BLaER1 treated with 17β-estradiol and CSF1 and Interleukin-3, amounts not matched to agents 10 nM and 100 nM (cell line): ENCODE results near the gene CHTF18.
"Not testable (repeated sequence)": the region's sequence is repeated elsewhere in the genome, so short reads cannot be mapped to it uniquely, and the experiment has no call there.

Experiments
- H3K27ac ChIP-seq, 11 experiments: shearing (Covaris generic); formaldehyde crosslinking; 2 replicates each; pipeline ENCODE4 v1.8.1; 2022
- H3K27me3 ChIP-seq, 11 experiments: shearing (Covaris generic); formaldehyde crosslinking; 2 replicates each; pipeline ENCODE4 v1.8.1; 2022
- H3K36me3 ChIP-seq, 11 experiments: shearing (Covaris generic); formaldehyde crosslinking; 2 replicates each; pipeline ENCODE4 v1.8.1; 2022
- H3K4me1 ChIP-seq, 10 experiments: shearing (Covaris generic); formaldehyde crosslinking; 2 replicates each; pipeline ENCODE4 v1.8.1; 2022
- H3K4me2 ChIP-seq, 11 experiments: shearing (Covaris generic); formaldehyde crosslinking; 2 replicates each; pipeline ENCODE4 v1.8.1; 2022
- H3K4me3 ChIP-seq, 10 experiments: shearing (Covaris generic); formaldehyde crosslinking; 2 replicates each; pipeline ENCODE4 v1.8.1; 2022
- H3K9ac ChIP-seq, 11 experiments: shearing (Covaris generic); formaldehyde crosslinking; 2 replicates each; pipeline ENCODE4 v1.8.1; 2022
- H3K9me3 ChIP-seq, 11 experiments: shearing (Covaris generic); formaldehyde crosslinking; replicated peaks in 1 of 11; 2 replicates each; pipeline ENCODE4 v1.8.1; 2022
- H4K20me1 ChIP-seq, 11 experiments: shearing (Covaris generic); formaldehyde crosslinking; 2 replicates each; pipeline ENCODE4 v1.8.1; 2022
- Cebpa-rat ChIP-seq, 11 experiments: shearing (Covaris generic); IDR thresholded peaks; 2 replicates each; pipeline ENCODE4 v1.8.1; 2022

CHTF18 gene

GRCh38 chr16:769934-770333 lies 18.5 kb upstream of the CHTF18 start:
- no peak for TF ChIP-seq Cebpa-rat (IDR thresholded peaks at IDR 0.05)
- H3K4me2 ChIP-seq, result no peak overlapping the region
- H3K4me3 ChIP-seq, result no peak overlapping the region
- no peaks in the 10 kb centered on the region for H3K9me3 ChIP-seq
- H3K27me3 ChIP-seq, result no peaks in the 10 kb centered on the region
- H3K36me3 ChIP-seq, result no peaks in the 10 kb centered on the region
- no peak overlapping the region for H3K9ac ChIP-seq
- no peak overlapping the region for H3K27ac ChIP-seq
- no peaks in the 10 kb centered on the region for H3K4me1 ChIP-seq
- H4K20me1 ChIP-seq, result no peaks in the 10 kb centered on the region; a peak in 2 of 22 replicates

- Histone ChIP-seq H3K27ac (no peak overlapping the region), H3K9me3 (no peaks in the 10 kb centered on the region), H3K27me3 (no peaks in the 10 kb centered on the region), H3K4me3 (no peak overlapping the region), H3K9ac (no peak overlapping the region), H3K36me3 (no peaks in the 10 kb centered on the region), H3K4me2 (no peak overlapping the region), H3K4me1 (peaks cover 0 to 2% (median 0%) of the 10 kb centered on the region in 10 experiments; a peak in 2 of 20 replicates), H4K20me1 (no peaks in the 10 kb centered on the region; a peak in 2 of 22 replicates)
- no peak for TF ChIP-seq Cebpa-rat (IDR thresholded peaks at IDR 0.05)
Measured at GRCh38 chr16:770411-770810, 18.0 kb upstream of the CHTF18 start.

- no peaks in the 10 kb centered on the region; a peak in 1 of 22 replicates for H4K20me1 ChIP-seq
- H3K9ac ChIP-seq, result no peak overlapping the region
- no peaks in the 10 kb centered on the region for H3K36me3 ChIP-seq
Measured at GRCh38 chr16:772959-773358, 15.5 kb upstream of the CHTF18 start.

GRCh38 chr16:774086-775001 lies 14.1 kb upstream of the CHTF18 start:
- Histone ChIP-seq H3K4me2 (no peak overlapping the region), H3K9ac (no peak overlapping the region), H3K36me3 (no peaks in the 10 kb centered on the region), H3K9me3 (no peaks in the 10 kb centered on the region), H3K27me3 (peaks cover 0 to 12% (median 0%) of the 10 kb centered on the region in 11 experiments; a peak in 3 of 22 replicates), H3K27ac (no peak overlapping the region), H4K20me1 (peaks cover 0 to 8% (median 0%) of the 10 kb centered on the region in 11 experiments; a peak in 2 of 22 replicates), H3K4me1 (peaks cover 15 to 40% (median 27%) of the 10 kb centered on the region in 10 experiments), H3K4me3 (no peak overlapping the region)
- no peak for TF ChIP-seq Cebpa-rat (IDR thresholded peaks at IDR 0.05)

More at GRCh38 chr16:772959-773358, 15.5 kb upstream of the CHTF18 start:
- H3K9me3 ChIP-seq, result no peaks in the 10 kb centered on the region
- H3K4me1 ChIP-seq, result peaks cover 9 to 27% (median 17%) of the 10 kb centered on the region in 10 experiments
- TF ChIP-seq Cebpa-rat (IDR thresholded peaks at IDR 0.05), result no peak
- H3K27me3 ChIP-seq, result peaks cover 0 to 7% (median 0%) of the 10 kb centered on the region in 11 experiments; a peak in 3 of 22 replicates
- no peak overlapping the region for H3K27ac ChIP-seq
- H3K4me3 ChIP-seq, result no peak overlapping the region
- H3K4me2 ChIP-seq, result no peak overlapping the region

DNA sequence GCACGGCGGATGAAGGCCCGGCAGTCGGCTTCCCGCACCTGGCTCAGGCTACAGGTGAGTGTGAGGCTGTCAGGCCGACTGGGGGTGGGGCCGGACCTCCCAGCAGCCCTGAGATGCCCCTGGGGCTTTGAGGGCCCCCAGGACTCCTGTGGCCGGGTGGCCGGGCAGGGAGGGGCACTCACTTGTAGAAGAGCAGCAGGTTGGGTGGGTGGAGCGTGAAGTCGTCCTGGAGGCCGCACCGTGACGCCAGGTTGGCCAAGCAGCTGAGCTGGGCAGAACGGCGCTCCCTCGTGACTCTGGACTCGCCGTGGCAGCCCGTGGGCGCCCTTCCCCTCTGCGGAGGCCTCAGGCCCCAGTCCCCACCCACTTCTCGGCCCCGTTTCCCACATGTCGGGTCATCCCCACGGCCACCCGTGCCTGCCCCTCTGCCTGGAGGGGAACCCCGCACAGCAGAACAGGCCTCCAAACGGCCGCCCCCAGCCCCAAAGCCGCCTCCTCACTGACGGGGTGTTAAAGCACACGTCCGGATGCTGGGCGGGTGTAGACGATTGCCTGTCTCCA lies 13.1 kb upstream of the CHTF18 start:
- no peaks in the 10 kb centered on the region for H3K9me3 ChIP-seq
- H3K4me3 ChIP-seq, result no peak overlapping the region
- H3K9ac ChIP-seq, result 0 out of 22 replicates have a peak overlapping the region, but pooled peaks of 1 of the 11 experiments have one; percentile 5
- H3K27ac ChIP-seq, result no peak overlapping the region
- peaks cover 0 to 12% (median 0%) of the 10 kb centered on the region in 11 experiments; a peak in 3 of 22 replicates for H3K27me3 ChIP-seq
- H3K4me1 ChIP-seq, result peaks cover 15 to 42% (median 28%) of the 10 kb centered on the region in 10 experiments
- no peak for TF ChIP-seq Cebpa-rat (IDR thresholded peaks at IDR 0.05)
- no peak overlapping the region for H3K4me2 ChIP-seq
- no peaks in the 10 kb centered on the region for H3K36me3 ChIP-seq
- H4K20me1 ChIP-seq, result peaks cover 0 to 8% (median 0%) of the 10 kb centered on the region in 11 experiments; a peak in 3 of 22 replicates

DNA sequence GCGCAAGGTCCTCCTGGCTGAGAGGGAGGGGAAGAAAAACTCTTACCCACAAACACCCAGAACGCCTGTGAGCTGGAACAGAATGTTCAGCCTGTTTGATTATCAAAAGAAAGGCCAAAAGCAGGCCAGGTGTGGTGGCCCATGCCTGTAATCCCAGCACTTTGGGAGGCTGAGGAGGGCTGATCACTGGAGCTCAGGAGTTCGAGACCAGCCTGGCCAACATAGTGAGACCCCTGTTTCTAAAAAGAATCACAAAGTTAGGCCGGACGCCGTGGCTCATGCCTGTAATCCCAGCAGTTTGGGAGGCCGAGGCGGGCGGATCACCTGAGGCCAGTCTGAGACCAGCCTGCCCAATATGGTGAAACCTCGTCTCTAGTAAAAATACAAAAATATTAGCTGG lies 12.1 kb upstream of the CHTF18 start:
- H3K4me3 ChIP-seq, H3K36me3 ChIP-seq, H3K27ac ChIP-seq, H3K9ac ChIP-seq, H3K9me3 ChIP-seq: not testable (repeated sequence)
- Histone ChIP-seq H3K4me1 (peaks cover 15 to 42% (median 30%) of the 10 kb centered on the region in 10 experiments), H3K27me3 (peaks cover 0 to 12% (median 0%) of the 10 kb centered on the region in 11 experiments; a peak in 3 of 22 replicates), H4K20me1 (peaks cover 0 to 13% (median 0%) of the 10 kb centered on the region in 11 experiments; a peak in 4 of 22 replicates), H3K4me2 (peak overlapping the region in 3 of 11 experiments; percentile 74 to 89 (median 77); a peak in 6 of 22 replicates)

DNA sequence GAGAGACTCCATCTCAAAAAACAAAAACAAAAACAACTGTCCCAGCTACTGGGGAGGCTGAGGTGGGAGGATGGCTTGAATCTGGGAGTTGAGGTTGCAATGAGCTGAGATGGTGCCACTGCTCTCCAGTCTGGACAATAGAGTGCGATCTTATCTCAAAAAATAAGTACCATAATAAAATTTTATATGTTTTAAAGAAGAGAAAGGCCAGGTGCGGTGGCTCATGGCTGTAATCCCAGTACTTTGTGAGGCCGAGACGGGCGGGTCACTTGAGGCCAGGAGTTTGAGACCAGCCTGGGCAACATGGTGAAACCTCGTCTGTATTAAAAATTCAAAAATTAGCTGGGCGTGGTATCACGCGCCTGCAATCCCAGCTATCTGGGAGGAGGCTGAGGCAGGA lies 11.6 kb upstream of the CHTF18 start:
- H3K9ac ChIP-seq, result peak overlapping the region in 4 of 11 experiments; percentile 11 to 50 (median 26); a peak in 6 of 22 replicates
- peaks cover 0 to 12% (median 0%) of the 10 kb centered on the region in 11 experiments; a peak in 3 of 22 replicates for H3K27me3 ChIP-seq
- no peak for TF ChIP-seq Cebpa-rat (IDR thresholded peaks at IDR 0.05)
- peaks cover 18 to 42% (median 31%) of the 10 kb centered on the region in 10 experiments for H3K4me1 ChIP-seq
- no peaks in the 10 kb centered on the region for H3K36me3 ChIP-seq
- H4K20me1 ChIP-seq, result peaks cover 0 to 18% (median 0%) of the 10 kb centered on the region in 11 experiments; a peak in 5 of 22 replicates
- H3K27ac ChIP-seq, result no peak overlapping the region
- H3K9me3 ChIP-seq, result no peaks in the 10 kb centered on the region
- no peak overlapping the region for H3K4me3 ChIP-seq
- peak overlapping the region in 9 of 11 experiments; percentile 70 to 89 (median 75); a peak in 19 of 22 replicates for H3K4me2 ChIP-seq

DNA sequence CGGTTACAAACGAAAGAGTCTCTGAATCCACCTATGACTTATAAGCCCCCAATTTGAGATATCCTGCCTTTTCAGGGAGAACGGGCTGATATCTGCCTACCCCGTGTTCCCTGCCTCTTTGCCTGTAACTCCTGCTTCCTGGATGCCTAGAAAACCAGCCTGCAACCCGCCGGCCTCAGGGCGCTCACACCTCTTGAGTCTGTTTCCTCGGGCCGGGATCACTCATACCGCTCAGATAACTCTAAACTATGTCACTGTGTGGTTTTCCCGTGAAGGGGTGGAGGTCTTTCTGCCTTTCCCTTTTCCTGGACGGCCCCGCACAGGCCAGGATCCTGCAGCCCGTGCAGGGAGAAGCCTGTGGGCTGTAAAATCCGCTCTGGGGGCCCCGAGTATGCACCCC lies 10.6 kb upstream of the CHTF18 start:
- TF ChIP-seq Cebpa-rat (IDR thresholded peaks at IDR 0.05), result no peak
- 0 out of 22 replicates have a peak overlapping the region, but pooled peaks of 1 of the 11 experiments have one; percentile 2 for H3K27ac ChIP-seq

More for the DNA sequence above, 10.6 kb upstream of the CHTF18 start:
- Histone ChIP-seq H3K9ac (peak overlapping the region in 8 of 11 experiments; percentile 2 to 50 (median 16); a peak in 8 of 22 replicates), H3K27me3 (peaks cover 0 to 18% (median 0%) of the 10 kb centered on the region in 11 experiments; a peak in 4 of 22 replicates), H4K20me1 (peaks cover 0 to 28% (median 5%) of the 10 kb centered on the region in 11 experiments; a peak in 9 of 22 replicates), H3K9me3 (no peaks in the 10 kb centered on the region), H3K36me3 (no peaks in the 10 kb centered on the region), H3K4me2 (peak overlapping the region; percentile 41 to 89 (median 74)), H3K4me3 (0 out of 20 replicates have a peak overlapping the region, but pooled peaks of 1 of the 10 experiments have one; percentile 5), H3K4me1 (peaks cover 19 to 50% (median 39%) of the 10 kb centered on the region in 10 experiments)
